ENCODE measurements around the gene NFIA. TPM values are rescaled to one million over a fixed set of nuclear protein-coding genes. Genes with fewer than 3 reads are reported as not detected.
"Not testable (repeated sequence)": the region's sequence is repeated elsewhere in the genome, so short reads cannot be mapped to it uniquely, and the experiment has no call there.

NFIA gene
- total and polyA plus RNA-seq, 8 donors, result 9.6 to 108 (median 37.2) TPM

GRCh38 chr1:61124696-61125095 lies 42.3 kb downstream of the NFIA start:
- no peak for TF ChIP-seq POLR2AphosphoS5 (IDR thresholded peaks at IDR 0.05)
- TF ChIP-seq EP300 (IDR thresholded peaks at IDR 0.05), result no peak
- no peak for TF ChIP-seq POLR2A (IDR thresholded peaks at IDR 0.05)
- no peak for TF ChIP-seq CTCF (IDR thresholded peaks at IDR 0.05)
- Histone ChIP-seq H3K4me3 (peak overlapping the region in 1 of 4 donors; percentile 0), H3K27ac (peak overlapping the region in 4 of 5 donors; percentile 10 to 83 (median 64)), H3K27me3 (no peaks in the 10 kb centered on the region), H3K4me1 (peaks cover 32 to 67% (median 43%) of the 10 kb centered on the region in 4 donors), H3K36me3 (no peaks in the 10 kb centered on the region), H3K9me3 (no peaks in the 10 kb centered on the region)
- DNase-seq, result peak; percentile 32 to 42
- intact Hi-C loops (cut with DNase I; ENCODE audit: low total_unique reads), result no loop called here
- 38 to 56% (median 42%) methylated on average over 3 of the region's 3 CpGs for WGBS, 5 donors

GRCh38 chr1:61125263-61125662 lies 42.9 kb downstream of the NFIA start:
- H3K36me3 ChIP-seq, result no peaks in the 10 kb centered on the region
- TF ChIP-seq EP300 (IDR thresholded peaks at IDR 0.05) (no peak), POLR2A (IDR thresholded peaks at IDR 0.05) (no peak), POLR2AphosphoS5 (IDR thresholded peaks at IDR 0.05) (no peak), CTCF (IDR thresholded peaks at IDR 0.05) (no peak)
- peak overlapping the region in 3 of 5 donors; percentile 10 to 64 (median 63) for H3K27ac ChIP-seq
- peaks cover 28 to 61% (median 39%) of the 10 kb centered on the region in 4 donors for H3K4me1 ChIP-seq
- no peaks in the 10 kb centered on the region for H3K27me3 ChIP-seq
- no peak for DNase-seq
- intact Hi-C loops (cut with DNase I; ENCODE audit: low total_unique reads), result no loop called here
- peak overlapping the region in 1 of 4 donors; percentile 0 for H3K4me3 ChIP-seq
- 20 to 40% (median 30%) methylated on average over 7 of the region's 7 CpGs for WGBS, 5 donors
- H3K9me3 ChIP-seq, result no peaks in the 10 kb centered on the region

- DNase-seq, result no peak
- intact Hi-C loops (cut with DNase I; ENCODE audit: low total_unique reads), result no loop called here
- Histone ChIP-seq H3K36me3 (no peaks in the 10 kb centered on the region), H3K4me3 (no peak overlapping the region), H3K27ac (peak overlapping the region in 2 of 5 donors; percentile 63 to 64), H3K9me3 (no peaks in the 10 kb centered on the region), H3K4me1 (peaks cover 21 to 55% (median 33%) of the 10 kb centered on the region in 4 donors), H3K27me3 (no peaks in the 10 kb centered on the region)
- WGBS, 5 donors, result 56 to 63% (median 60%) methylated on average over 3 of the region's 3 CpGs
- TF ChIP-seq EP300 (IDR thresholded peaks at IDR 0.05) (no peak), POLR2AphosphoS5 (IDR thresholded peaks at IDR 0.05) (no peak), POLR2A (IDR thresholded peaks at IDR 0.05) (no peak), CTCF (IDR thresholded peaks at IDR 0.05) (no peak)
These were observed 43.5 kb downstream of the NFIA start for GRCh38 chr1:61125895-61126294.

GRCh38 chr1:61126843-61127242 lies 44.5 kb downstream of the NFIA start:
- DNase-seq; H3K4me3 ChIP-seq; H3K9me3 ChIP-seq; H3K27me3 ChIP-seq; H3K36me3 ChIP-seq; intact Hi-C loops (cut with DNase I; ENCODE audit: low total_unique reads); H3K27ac ChIP-seq: not testable (repeated sequence)
- peaks cover 15 to 55% (median 30%) of the 10 kb centered on the region in 4 donors for H3K4me1 ChIP-seq
- 95 to 97% (median 96%) methylated on average over 12 of the region's 12 CpGs for WGBS, 5 donors

GRCh38 chr1:61130338-61131000 lies 48.1 kb downstream of the NFIA start:
- Histone ChIP-seq H3K4me1 (peaks cover 6 to 38% (median 27%) of the 10 kb centered on the region in 4 donors), H3K36me3 (no peaks in the 10 kb centered on the region), H3K27ac (no peak overlapping the region), H3K27me3 (no peaks in the 10 kb centered on the region), H3K9me3 (no peaks in the 10 kb centered on the region), H3K4me3 (no peak overlapping the region)
- intact Hi-C loops (cut with DNase I; ENCODE audit: low total_unique reads), result no loop called here
- DNase-seq, result no peak
- TF ChIP-seq POLR2AphosphoS5 (IDR thresholded peaks at IDR 0.05) (no peak), EP300 (IDR thresholded peaks at IDR 0.05) (no peak), POLR2A (IDR thresholded peaks at IDR 0.05) (no peak), CTCF (IDR thresholded peaks at IDR 0.05) (no peak)
- 83 to 90% (median 87%) methylated on average over 6 of the region's 6 CpGs for WGBS, 5 donors
